H9 (cell line): ENCODE data around the gene DOC2A. TPM values are rescaled to one million over a fixed set of nuclear protein-coding genes. Genes with fewer than 3 reads are reported as not detected.

Experiments used
- DNase-seq: peaks from one replicate; pipeline ENCODE4 v3.0.0-alpha.2; 2017
- H2AFZ ChIP-seq: one replicate; pipeline ENCODE4 v1.6.1; 2013; ENCODE audit warnings: mild to moderate bottlenecking, low read length, control low read depth, moderate library complexity
- H2AK5ac ChIP-seq: 2 replicates; pipeline ENCODE4 v1.6.1; 2013; ENCODE audit warnings: low read length, control low read depth, mixed read lengths; ENCODE audit not compliant: insufficient read length
- H2BK120ac ChIP-seq: one replicate; pipeline ENCODE4 v1.6.1; 2013; ENCODE audit warnings: low read depth, mild to moderate bottlenecking, low read length, control low read depth, inconsistent platforms; ENCODE audit not compliant: poor library complexity, severe bottlenecking
- H2BK12ac ChIP-seq: 2 replicates; pipeline ENCODE4 v1.6.1; 2013; ENCODE audit warnings: low read length, control low read depth, mixed read lengths, low read depth; ENCODE audit not compliant: insufficient read length
- H2BK15ac ChIP-seq: 2 replicates; pipeline ENCODE4 v1.6.1; 2013; ENCODE audit warnings: low read depth, low read length, control low read depth
- H2BK20ac ChIP-seq: one replicate; pipeline ENCODE4 v1.6.1; 2013; ENCODE audit warnings: low read depth, mild to moderate bottlenecking, low read length, control low read depth, inconsistent platforms; ENCODE audit not compliant: poor library complexity, severe bottlenecking
- H2BK5ac ChIP-seq: 2 replicates; pipeline ENCODE4 v1.6.1; 2013; ENCODE audit warnings: low read length, control low read depth, mixed read lengths; ENCODE audit not compliant: insufficient read length
- H3K14ac ChIP-seq: 2 replicates; pipeline ENCODE4 v1.6.1; 2013; ENCODE audit warnings: low read length, control low read depth; ENCODE audit not compliant: insufficient read depth
- H3K18ac ChIP-seq: 2 replicates; pipeline ENCODE4 v1.6.1; 2013; ENCODE audit warnings: low read depth, mild to moderate bottlenecking, mixed read lengths, low read length, control low read depth; ENCODE audit not compliant: insufficient read length
- H3K23ac ChIP-seq: 2 replicates; pipeline ENCODE4 v1.6.1; 2013; ENCODE audit warnings: low read length, control low read depth, mixed read lengths, low read depth; ENCODE audit not compliant: insufficient read length
- H3K23me2 ChIP-seq: 2 replicates; pipeline ENCODE4 v1.6.1; 2013; ENCODE audit warnings: low read depth, mild to moderate bottlenecking, mixed read lengths, low read length, control low read depth; ENCODE audit not compliant: insufficient read length, poor library complexity, severe bottlenecking
- H3K27ac ChIP-seq: 2 replicates; pipeline ENCODE4 v1.5.1; 2013; ENCODE audit warnings: low read length, control low read depth, mixed read lengths, low read depth; ENCODE audit not compliant: insufficient read length
- H3K27me3 ChIP-seq: 2 replicates; pipeline ENCODE4 v1.6.1; 2013; ENCODE audit warnings: low read length, control low read depth, inconsistent platforms; ENCODE audit not compliant: insufficient read depth
- H3K4ac ChIP-seq: 2 replicates; pipeline ENCODE4 v1.6.1; 2013; ENCODE audit warnings: low read depth, mild to moderate bottlenecking, control low read depth, inconsistent platforms, low read length, moderate library complexity
- H3K4me1 ChIP-seq: 2 replicates; pipeline ENCODE4 v1.6.1; 2013; ENCODE audit warnings: low read length, control low read depth, inconsistent platforms; ENCODE audit not compliant: insufficient read depth
- H3K4me2 ChIP-seq: 2 replicates; pipeline ENCODE4 v1.6.1; 2013; ENCODE audit warnings: low read length, control low read depth, mixed read lengths; ENCODE audit not compliant: insufficient read length, insufficient read depth
- H3K56ac ChIP-seq: 2 replicates; pipeline ENCODE4 v1.6.1; 2013; ENCODE audit warnings: low read depth, mild to moderate bottlenecking, mixed read lengths, low read length, control low read depth; ENCODE audit not compliant: insufficient read length
- H3K79me1 ChIP-seq: 2 replicates; pipeline ENCODE4 v1.6.1; 2013; ENCODE audit warnings: low read depth, mild to moderate bottlenecking, moderate library complexity, low read length, control low read depth, inconsistent platforms; ENCODE audit not compliant: insufficient read depth, poor library complexity, severe bottlenecking
- H3K79me2 ChIP-seq: 2 replicates; pipeline ENCODE4 v1.6.1; 2013; ENCODE audit warnings: low read length, control low read depth, inconsistent platforms; ENCODE audit not compliant: insufficient read depth
- H3K9ac ChIP-seq: 2 replicates; pipeline ENCODE4 v1.6.1; 2013; ENCODE audit warnings: low read length, control low read depth, mixed read lengths; ENCODE audit not compliant: insufficient read length; ENCODE audit errors: extremely low read depth
- H3K9me3 ChIP-seq: one replicate; pipeline ENCODE4 v1.6.1; 2013; ENCODE audit warnings: low read depth, low read length, inconsistent platforms; ENCODE audit not compliant: control insufficient read depth
- H3T11ph ChIP-seq: one replicate; pipeline ENCODE4 v1.6.1; 2013; ENCODE audit warnings: mild to moderate bottlenecking, low read length, control low read depth, inconsistent platforms
- H4K20me1 ChIP-seq: one replicate; pipeline ENCODE4 v1.6.1; 2013; ENCODE audit not compliant: control insufficient read depth, insufficient read length, insufficient read depth
- H4K5ac ChIP-seq: 2 replicates; pipeline ENCODE4 v1.6.1; 2013; ENCODE audit warnings: low read depth, mild to moderate bottlenecking, mixed read lengths, low read length, control low read depth; ENCODE audit not compliant: insufficient read length
- H4K8ac ChIP-seq: replicated peaks from 2 replicates; pipeline ENCODE4 v1.6.1; 2013; ENCODE audit warnings: low read length, control low read depth, mixed read lengths, low read depth; ENCODE audit not compliant: insufficient read length
- H4K91ac ChIP-seq: 2 replicates; pipeline ENCODE4 v1.6.1; 2013; ENCODE audit warnings: low read depth, mild to moderate bottlenecking, moderate library complexity, mixed read lengths, low read length, control low read depth; ENCODE audit not compliant: insufficient read length
- H3K27ac Mint-ChIP-seq, 3 experiments: 2 replicates in 2 of 3; 3 replicates in 1 of 3; pipeline ENCODE4 v1.8.0; 2020 to 2021; ENCODE audit warnings: mixed read lengths in 3 of 3, mild to moderate bottlenecking in 1 of 3, moderate library complexity in 1 of 3
- H3K27me3 Mint-ChIP-seq: 2 replicates; pipeline ENCODE4 v1.8.0; 2021; ENCODE audit warnings: low read depth, mild to moderate bottlenecking, moderate library complexity, mixed read lengths
- H3K36me3 Mint-ChIP-seq, 3 experiments: 2 replicates in 2 of 3; 3 replicates in 1 of 3; pipeline ENCODE4 v1.8.0; 2020 to 2021; ENCODE audit warnings: low read depth in 3 of 3, mixed read lengths in 3 of 3; ENCODE audit not compliant: insufficient read depth in 1 of 3
- H3K4me1 Mint-ChIP-seq, 2 experiments: 2 replicates each; pipeline ENCODE4 v1.8.0; 2020; ENCODE audit warnings: mixed read lengths in 2 of 2
- H3K4me3 Mint-ChIP-seq, 2 experiments: 2 replicates in 1 of 2; 3 replicates in 1 of 2; pipeline ENCODE4 v1.8.0; 2020 to 2021; ENCODE audit warnings: mild to moderate bottlenecking in 2 of 2, mixed read lengths in 2 of 2, moderate library complexity in 1 of 2
- H3K9me3 Mint-ChIP-seq, 2 experiments: 2 replicates in 1 of 2; 3 replicates in 1 of 2; pipeline ENCODE4 v1.8.0; 2020; ENCODE audit warnings: mild to moderate bottlenecking in 2 of 2, mixed read lengths in 2 of 2, moderate library complexity in 1 of 2
- CTCF ChIP-seq: fragments of 200-600 bp; sonication (generic); conservative IDR thresholded peaks from 3 replicates; pipeline ENCODE4 v1.8.0; 2021; ENCODE audit warnings: antibody characterized with exemption, mild to moderate bottlenecking
- WGBS: extraction: QIAGEN DNeasy Blood & Tissue Kit; methylation state at CpG from one replicate; pipeline ENCODE4 v1.1.7; 2013; ENCODE audit warnings: missing lambda C conversion rate, low lambda C conversion rate, mixed read lengths; ENCODE audit not compliant: insufficient read length; ENCODE audit errors: extremely low coverage; 5-methylcytosine and 5-hydroxymethylcytosine counted together
- total RNA-seq: library from RNA; stranded (reverse); gene quantifications from 2 replicates; pipeline ENCODE4 v1.2.1, GENCODE V29; 2021

DOC2A gene
- total RNA-seq, 1 experiment from 2014 or later: 12.2 TPM

- no peak overlapping the region for H3K4me3 Mint-ChIP-seq
- no peaks in the 10 kb centered on the region for H3K23me2 ChIP-seq
- no peak overlapping the region for H3K4me2 ChIP-seq
- H2AFZ ChIP-seq: no peak overlapping the region
- H3K27me3 Mint-ChIP-seq: peaks cover 14% of the 10 kb centered on the region
- no peak overlapping the region for H4K8ac ChIP-seq
- H2BK20ac ChIP-seq: no peak overlapping the region
- H2BK120ac ChIP-seq: no peak overlapping the region
- no peak overlapping the region for H3K18ac ChIP-seq
- TF ChIP-seq CTCF: no peak
- no peak overlapping the region for H3K27ac ChIP-seq
- H4K5ac ChIP-seq: no peak overlapping the region
- DNase-seq: no peak
- H4K91ac ChIP-seq: no peak overlapping the region
- no peak overlapping the region for H2BK5ac ChIP-seq
- peaks cover 36 to 59% (median 55%) of the 10 kb centered on the region in 3 experiments for H3K36me3 Mint-ChIP-seq
- H3K23ac ChIP-seq: no peak overlapping the region
- WGBS: no CpG with 5 or more reads among the region's 4 CpGs
- no peaks in the 10 kb centered on the region for H4K20me1 ChIP-seq
- H3K4me1 Mint-ChIP-seq: peaks cover 0 to 1% of the 10 kb centered on the region in 2 experiments; a peak in 3 of 4 replicates
- H3K4ac ChIP-seq: no peak overlapping the region
- no peaks in the 10 kb centered on the region for H3K79me1 ChIP-seq
- no peak overlapping the region for H3K27ac Mint-ChIP-seq
- peaks cover 3% of the 10 kb centered on the region; the same call in 1 of the 2 replicates for H3K27me3 ChIP-seq
- H3K14ac ChIP-seq: no peak overlapping the region
- no peak overlapping the region for H3K56ac ChIP-seq
- H3K9me3 ChIP-seq: peaks cover 7% of the 10 kb centered on the region
- H3K9me3 Mint-ChIP-seq: peaks cover 12 to 14% of the 10 kb centered on the region in 2 experiments
- no peak overlapping the region for H2BK15ac ChIP-seq
- no peak overlapping the region for H2AK5ac ChIP-seq
- H3K4me1 ChIP-seq: no peaks in the 10 kb centered on the region
- H2BK12ac ChIP-seq: no peak overlapping the region
- H3T11ph ChIP-seq: no peak overlapping the region
- H3K9ac ChIP-seq: no peak overlapping the region
- no peaks in the 10 kb centered on the region for H3K79me2 ChIP-seq
Observed at GRCh38 chr16:29968205-29968604, 42.6 kb downstream of the DOC2A start.
